DND-41 (cell line): ENCODE results near the gene FRMD8.

ENCODE experiments used
- CTCF ChIP-seq: IDR thresholded peaks from 2 replicates; pipeline ENCODE4 v1.5.1; 2012; ENCODE audit warnings: borderline replicate concordance, low read length, moderate library complexity, mild to moderate bottlenecking; ENCODE audit not compliant: poor library complexity, severe bottlenecking; ENCODE audit errors: extremely low read depth
- EZH2 ChIP-seq: IDR thresholded peaks from 3 replicates; pipeline ENCODE4 v1.6.1; 2012; ENCODE audit warnings: borderline replicate concordance, low read depth, mild to moderate bottlenecking, moderate library complexity, low read length, inconsistent platforms; ENCODE audit not compliant: severe bottlenecking

GRCh38 chr11:65355776-65356393 lies 30.6 kb upstream of the FRMD8 start:
- TF ChIP-seq CTCF (no peak), EZH2 (no peak)
